NCI-H1417 (cell line): ENCODE measurements around the gene ERRFI1.

ENCODE experiments used
- DNase-seq, 3 experiments: peaks; one replicate each; lab custom pipeline; 2025; lab: John Stamatoyannopoulos, UW

ERRFI1 gene

DNA sequence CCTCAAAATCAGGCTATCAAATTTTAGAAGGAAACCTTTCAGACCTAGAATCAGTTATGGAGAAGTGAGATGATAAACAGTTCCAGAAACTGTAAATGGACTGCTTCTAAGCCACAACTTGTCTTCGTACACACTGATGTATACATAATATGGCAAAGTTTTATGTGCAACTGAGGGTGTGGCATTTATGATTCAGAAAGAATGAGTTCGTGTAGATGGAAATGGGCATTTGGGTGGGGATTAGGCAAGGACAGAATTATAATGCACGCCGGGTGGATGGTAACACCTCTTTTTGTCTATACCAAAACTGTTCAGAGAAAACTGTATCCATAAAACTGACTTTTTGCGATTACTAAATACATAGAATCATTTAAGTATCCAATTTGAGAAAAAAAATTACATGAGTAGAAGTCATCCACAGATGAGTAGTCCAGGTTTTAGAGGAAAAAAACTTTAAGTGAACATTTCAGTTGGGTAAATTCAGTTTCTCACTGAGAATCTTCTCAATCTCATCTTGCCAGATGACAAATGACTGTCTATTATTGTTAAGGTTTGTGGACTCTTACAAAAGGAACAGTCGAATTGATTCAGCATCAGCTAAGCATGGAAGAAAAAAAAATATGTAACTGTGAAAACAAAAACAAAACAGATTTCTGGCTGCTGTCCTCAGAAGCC, 22.5 kb downstream of the ERRFI1 start:
- DNase-seq: no peak

GRCh38 chr1:8002921-8003320, 23.2 kb downstream of the ERRFI1 start:
- no peak for DNase-seq

DNA sequence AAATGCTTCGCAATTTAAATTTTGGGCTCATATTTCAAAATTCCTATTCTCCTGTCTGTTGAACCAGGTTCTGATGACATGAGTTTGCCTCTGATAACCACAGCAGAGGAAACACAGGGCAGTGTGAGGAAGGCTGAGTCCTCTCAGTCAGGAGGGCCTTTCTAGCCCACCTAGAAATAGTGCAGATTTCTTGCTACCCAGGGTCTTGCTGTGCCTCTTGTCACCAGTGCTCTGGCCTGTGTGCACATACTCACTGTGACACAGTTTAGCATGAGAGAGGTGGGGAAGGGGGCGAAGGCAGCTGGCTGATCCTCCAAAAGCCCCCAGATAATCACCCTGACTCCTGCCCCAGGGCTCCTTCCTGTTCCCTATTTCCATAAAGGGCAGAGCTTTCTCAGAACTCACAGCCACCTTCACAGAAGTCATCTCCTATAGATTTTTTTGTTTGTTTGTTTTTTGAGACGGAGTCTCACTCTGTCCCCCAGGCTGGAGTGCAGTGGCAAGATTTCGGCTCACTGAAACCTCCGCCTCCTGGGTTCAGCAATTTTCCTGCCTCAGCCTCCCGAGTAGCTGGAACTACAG, 23.7 kb downstream of the ERRFI1 start:
- DNase-seq: no peak

DNA sequence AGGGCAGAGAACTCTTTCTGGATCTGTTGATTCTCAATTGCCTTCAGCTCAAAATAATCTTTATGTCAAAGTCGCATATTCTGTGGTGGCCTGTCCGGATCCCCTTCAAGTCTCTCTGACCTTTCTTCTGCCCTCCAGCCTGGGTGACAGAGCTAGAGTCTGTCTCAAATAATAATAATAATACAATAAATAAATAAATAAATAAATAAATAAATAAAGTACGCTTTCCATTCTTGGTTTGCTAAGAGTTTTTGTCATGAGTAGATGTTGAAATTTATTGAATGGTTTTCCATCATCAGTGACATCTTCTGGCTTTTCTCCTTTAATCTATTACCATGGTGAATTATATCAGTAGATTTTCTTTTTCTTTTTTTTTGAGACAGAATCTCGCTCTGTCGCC, 30.7 kb downstream of the ERRFI1 start:
- no peak for DNase-seq

DNA sequence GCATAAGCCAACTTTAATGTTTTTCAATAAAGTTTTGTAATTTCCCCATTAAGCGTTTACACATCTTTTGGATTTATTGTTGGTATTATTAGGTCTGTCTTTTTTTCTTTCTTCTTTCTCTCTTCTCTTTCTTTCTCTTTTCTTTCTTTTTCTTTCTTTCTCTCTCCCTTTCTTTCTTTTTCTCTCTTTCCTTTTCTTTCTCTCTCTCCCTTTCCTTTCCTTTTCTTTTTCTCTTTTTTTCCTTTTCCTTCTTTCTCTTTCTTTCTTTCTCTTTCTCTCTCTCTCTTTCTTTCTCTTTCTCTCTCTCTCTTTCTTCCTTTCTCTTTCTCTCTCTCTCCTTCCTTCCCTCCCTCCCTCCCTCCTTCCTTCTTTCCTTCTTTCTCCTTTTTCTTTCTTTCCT, 31.3 kb downstream of the ERRFI1 start:
- DNase-seq: no peak

DNA sequence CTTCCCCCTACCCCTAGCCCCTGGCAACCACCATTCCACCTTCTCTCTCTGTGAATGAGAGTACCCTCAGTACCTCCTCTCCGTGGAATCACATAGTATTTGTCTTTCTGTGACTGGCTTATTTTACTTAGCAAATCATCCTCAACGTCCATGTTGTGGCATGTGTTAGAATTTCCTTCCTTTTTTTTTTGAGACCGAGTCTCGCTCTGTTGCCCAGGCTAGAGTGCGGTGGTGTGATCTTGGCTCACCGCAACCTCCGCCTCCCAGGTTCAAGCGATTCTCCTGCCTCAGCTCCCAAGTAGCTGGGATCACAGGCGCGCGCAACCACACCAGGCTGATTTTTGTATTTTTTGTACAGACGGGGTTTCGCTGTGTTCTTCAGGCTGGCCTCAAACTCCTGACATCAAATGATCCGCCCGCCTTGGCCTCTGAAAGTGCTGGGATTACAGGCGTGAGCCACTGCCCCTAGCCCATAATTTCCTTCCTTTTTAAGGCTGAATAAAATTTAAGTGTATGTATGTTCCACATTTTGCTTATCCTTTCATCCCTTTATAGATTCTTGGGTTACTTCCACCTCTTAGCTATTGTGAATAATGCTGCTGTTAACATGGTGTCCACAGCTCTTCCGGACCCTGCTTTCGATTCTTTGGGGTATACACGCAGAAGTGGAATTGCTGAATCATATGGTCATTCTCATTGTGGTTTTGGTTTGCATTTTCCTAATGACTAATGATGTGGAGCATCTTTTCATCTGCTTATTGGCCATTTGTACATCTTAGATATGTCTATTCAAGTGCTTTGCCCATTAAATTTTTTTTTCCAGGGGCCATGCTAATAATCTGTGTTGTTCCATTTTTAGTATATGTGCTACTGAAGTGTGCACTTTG, 32.3 kb downstream of the ERRFI1 start:
- no peak for DNase-seq

DNA sequence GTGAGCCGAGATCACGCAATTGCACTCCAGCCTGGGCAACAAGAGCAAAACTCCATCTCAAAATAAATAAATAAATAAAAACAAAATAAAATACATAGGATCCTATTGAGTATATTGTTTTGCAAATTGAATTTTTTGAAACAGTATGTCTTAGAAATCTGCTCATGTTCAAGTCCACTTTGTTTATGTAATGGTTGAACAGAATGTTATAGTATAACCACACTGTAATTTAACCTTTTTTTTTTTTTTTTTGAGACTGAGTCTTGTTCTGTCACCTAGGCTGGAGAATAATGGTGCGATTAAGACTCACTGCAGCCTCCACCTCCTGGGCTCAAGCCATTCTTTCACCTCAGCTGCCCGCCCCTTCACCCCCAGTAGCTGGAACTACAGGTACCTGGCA, 33.2 kb downstream of the ERRFI1 start:
- no peak for DNase-seq

GRCh38 chr1:7991504-7992440, 34.3 kb downstream of the ERRFI1 start:
- DNase-seq: peak in 2 of 3 experiments; percentile 56 to 82

GRCh38 chr1:7989762-7990428, 36.2 kb downstream of the ERRFI1 start:
- no peak for DNase-seq

- no peak for DNase-seq
These were observed 37.5 kb downstream of the ERRFI1 start for GRCh38 chr1:7988576-7988975.

DNA sequence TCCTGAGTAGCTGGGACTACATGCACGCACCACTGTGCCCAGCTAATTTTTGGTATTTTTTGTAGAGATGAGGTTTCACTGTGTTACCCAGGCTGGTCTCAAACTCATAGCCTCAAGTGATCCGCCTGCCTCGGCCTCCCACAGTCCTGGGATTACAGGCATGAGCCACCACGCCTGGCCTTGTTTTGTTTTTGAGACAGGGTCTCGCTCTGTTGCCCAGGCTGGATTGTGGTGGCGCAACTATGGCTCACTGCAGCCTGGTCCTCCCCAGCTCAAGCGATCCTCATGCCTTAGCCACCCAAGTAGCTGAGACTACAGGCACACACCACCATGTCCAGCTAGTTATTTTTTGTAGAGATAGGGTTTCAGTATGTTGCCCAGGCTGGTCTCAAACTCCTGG, 38.6 kb downstream of the ERRFI1 start:
- DNase-seq: no peak

DNA sequence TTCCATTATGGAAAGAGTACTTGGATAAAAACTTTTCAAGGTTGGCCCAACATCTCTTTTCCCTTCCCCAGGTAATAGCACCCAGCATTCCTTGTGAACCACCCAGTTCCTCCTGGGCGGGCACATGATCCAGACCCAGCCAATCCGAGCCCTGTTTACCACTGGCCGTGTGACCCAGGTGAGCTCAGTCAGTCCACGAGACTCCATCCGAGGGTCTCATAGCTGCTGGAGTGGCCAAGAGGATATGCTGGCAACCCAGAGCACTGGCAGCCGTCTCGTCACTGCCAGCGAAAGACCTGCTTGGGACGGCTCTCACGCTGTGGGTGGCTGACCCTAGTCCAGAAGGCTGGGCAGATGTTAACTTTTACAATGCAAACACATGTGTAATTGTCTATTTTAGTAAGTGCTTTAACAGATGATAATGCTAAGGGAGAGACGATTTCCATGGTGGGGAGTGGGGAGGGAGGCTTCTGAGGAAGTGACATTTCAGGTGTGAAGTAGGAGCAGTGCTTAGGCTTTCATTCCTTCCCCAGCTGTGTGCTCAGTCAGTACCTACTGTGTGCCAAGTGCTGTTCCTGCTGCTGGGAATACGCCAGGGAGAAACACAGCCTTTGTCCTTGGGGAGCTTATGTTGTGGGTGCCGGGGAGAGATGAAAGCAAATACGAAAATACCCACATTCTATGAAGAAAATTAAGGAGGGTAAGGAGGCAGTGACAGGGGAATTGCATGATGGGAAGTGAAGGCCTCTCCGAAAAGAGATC, 40.1 kb downstream of the ERRFI1 start:
- no peak for DNase-seq

DNA sequence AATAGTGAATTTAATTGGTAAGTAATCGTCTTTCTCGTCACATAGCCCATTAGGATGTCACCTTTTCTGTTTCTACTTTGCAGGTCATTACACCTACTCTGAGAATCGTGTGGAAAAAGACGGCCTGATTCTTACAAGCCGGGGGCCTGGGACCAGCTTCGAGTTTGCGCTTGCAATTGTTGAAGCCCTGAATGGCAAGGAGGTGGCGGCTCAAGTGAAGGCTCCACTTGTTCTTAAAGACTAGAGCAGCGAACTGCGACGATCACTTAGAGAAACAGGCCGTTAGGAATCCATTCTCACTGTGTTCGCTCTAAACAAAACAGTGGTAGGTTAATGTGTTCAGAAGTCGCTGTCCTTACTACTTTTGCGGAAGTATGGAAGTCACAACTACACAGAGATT, 41.3 kb downstream of the ERRFI1 start:
- peak in 2 of 3 experiments; percentile 34 to 70 for DNase-seq

DNA sequence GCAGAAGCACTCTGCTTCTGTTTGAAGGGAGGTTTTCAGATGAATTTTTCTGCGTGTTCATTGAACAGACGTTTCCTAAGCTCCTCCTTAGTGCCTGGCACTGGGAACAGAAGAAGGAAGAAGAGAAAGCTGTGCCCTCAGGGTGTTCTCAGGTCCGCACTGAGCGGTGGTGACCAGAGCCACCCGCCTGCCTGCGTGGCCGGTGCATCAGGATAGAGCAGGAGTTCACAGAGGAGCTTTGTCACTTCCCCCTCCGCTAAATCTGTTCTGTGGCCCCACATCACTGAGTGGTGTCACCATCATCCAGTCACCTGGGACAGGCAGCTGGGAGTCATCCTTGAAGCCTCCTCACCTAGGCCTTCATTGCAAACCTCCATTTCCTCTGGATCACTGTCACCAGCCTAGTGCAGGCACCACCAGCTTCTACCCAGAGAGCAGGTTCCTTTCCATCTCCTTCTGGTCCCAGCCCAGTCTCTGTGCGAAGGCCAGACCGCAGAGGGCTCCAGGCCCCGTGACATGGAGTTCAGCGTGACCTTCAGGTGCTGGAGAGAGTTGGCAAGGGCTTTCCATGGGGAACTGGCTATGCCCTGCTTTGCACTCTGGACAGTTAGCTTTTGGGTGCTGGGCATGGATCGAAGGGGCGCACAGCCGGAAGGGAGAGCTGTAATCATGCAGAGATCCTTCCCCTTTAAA, 42.9 kb downstream of the ERRFI1 start:
- no peak for DNase-seq

DNA sequence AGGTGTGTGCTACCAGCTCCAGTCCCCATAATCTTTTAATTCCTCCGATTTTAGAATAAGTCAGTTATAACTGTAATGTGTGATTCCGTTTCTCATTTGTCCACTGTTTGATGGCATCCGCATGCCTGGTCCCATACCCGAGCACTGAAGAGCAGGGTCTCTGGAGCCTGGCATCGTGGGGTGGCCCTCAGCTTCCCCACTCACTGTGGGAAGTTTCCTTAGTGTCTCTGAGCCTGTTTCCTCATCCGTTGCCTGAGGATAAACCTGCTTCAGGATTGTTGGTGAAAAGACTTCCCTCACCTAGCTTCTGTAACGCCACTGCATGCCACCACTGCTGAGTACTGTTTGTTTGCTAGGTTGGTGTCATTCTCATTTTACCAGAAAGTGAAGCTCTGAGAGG, 45.1 kb downstream of the ERRFI1 start:
- no peak for DNase-seq

GRCh38 chr1:7975212-7975865, 50.8 kb downstream of the ERRFI1 start:
- DNase-seq: peak; percentile 62 to 86 (median 72)

DNA sequence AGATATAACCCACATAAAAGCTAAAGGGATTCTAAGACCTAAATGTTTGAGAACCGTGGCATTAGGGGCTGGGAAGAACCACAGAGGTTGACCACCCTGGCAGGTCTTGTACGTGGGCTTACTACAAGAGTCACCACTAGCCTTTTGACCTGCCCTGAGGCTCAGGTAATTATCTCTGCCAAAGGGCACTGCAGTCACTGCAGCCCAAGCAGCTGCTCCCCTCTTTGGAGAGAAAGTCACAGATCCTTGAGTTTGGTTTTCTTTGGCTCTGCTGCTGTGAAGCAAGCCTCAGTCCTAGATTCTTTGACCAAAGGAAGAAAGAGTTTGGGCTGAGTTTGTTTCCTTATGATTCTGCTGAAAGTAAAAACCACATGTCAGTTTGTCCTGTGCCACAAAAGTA, 53.0 kb downstream of the ERRFI1 start:
- no peak for DNase-seq

DNA sequence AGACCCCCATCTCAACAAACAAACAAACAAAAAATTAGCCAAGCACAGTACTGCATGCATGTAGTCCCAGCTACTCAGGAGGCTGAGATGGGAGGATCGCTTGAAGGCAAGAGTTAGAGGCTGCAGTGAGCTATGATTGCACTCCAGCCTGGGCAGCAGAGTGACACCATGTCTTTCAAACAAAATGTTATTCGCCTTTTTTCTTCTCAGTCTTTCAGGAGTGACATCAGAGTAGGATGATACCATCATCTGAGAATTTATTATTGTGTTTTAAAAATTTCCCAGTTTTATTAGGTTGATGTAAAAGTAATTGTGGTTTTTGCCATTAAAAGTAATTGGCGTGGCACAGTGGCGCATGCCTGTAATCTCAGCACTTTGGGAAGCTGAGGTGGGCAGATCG, 53.8 kb downstream of the ERRFI1 start:
- no peak for DNase-seq

- no peak for DNase-seq
These were observed 55.1 kb downstream of the ERRFI1 start for GRCh38 chr1:7971024-7971423.
